22Rv1 (cell line): ENCODE measurements around the gene LMNB1.

Experiments used
- ZFX ChIP-seq: fragments of 450-650 bp; IDR thresholded peaks from 2 replicates; pipeline ENCODE4 v1.6.1; 2017; ENCODE audit warnings: antibody characterized with exemption, borderline replicate concordance
- TF ChIP-seq, protein P1 (sequence below): fragments of 450-650 bp; IDR thresholded peaks from 2 replicates; pipeline ENCODE4 v1.5.1; 2017; ENCODE audit warnings: mild to moderate bottlenecking

DNA sequence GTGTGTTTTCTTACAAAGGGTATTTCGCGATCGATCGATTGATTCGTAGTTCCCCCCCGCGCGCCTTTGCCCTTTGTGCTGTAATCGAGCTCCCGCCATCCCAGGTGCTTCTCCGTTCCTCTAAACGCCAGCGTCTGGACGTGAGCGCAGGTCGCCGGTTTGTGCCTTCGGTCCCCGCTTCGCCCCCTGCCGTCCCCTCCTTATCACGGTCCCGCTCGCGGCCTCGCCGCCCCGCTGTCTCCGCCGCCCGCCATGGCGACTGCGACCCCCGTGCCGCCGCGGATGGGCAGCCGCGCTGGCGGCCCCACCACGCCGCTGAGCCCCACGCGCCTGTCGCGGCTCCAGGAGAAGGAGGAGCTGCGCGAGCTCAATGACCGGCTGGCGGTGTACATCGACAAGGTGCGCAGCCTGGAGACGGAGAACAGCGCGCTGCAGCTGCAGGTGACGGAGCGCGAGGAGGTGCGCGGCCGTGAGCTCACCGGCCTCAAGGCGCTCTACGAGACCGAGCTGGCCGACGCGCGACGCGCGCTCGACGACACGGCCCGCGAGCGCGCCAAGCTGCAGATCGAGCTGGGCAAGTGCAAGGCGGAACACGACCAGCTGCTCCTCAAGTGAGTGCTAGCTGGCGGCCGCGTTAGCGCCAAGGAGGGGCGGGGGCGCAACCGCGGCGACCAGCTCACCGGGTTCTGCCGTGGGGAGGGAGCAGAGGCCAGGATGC is 480 bp downstream of the LMNB1 start:
- TF ChIP-seq, protein P1, sequence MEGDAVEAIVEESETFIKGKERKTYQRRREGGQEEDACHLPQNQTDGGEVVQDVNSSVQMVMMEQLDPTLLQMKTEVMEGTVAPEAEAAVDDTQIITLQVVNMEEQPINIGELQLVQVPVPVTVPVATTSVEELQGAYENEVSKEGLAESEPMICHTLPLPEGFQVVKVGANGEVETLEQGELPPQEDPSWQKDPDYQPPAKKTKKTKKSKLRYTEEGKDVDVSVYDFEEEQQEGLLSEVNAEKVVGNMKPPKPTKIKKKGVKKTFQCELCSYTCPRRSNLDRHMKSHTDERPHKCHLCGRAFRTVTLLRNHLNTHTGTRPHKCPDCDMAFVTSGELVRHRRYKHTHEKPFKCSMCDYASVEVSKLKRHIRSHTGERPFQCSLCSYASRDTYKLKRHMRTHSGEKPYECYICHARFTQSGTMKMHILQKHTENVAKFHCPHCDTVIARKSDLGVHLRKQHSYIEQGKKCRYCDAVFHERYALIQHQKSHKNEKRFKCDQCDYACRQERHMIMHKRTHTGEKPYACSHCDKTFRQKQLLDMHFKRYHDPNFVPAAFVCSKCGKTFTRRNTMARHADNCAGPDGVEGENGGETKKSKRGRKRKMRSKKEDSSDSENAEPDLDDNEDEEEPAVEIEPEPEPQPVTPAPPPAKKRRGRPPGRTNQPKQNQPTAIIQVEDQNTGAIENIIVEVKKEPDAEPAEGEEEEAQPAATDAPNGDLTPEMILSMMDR = no peak
- TF ChIP-seq ZFX = no peak
